ENCODE results near the gene SPDEF.

SPDEF gene

GRCh38 chr6:34526241-34526972, 29.7 kb downstream of the SPDEF start:
- no peak for DNase-seq

GRCh38 chr6:34525431-34526175, 30.5 kb downstream of the SPDEF start:
- DNase-seq = no peak

DNA sequence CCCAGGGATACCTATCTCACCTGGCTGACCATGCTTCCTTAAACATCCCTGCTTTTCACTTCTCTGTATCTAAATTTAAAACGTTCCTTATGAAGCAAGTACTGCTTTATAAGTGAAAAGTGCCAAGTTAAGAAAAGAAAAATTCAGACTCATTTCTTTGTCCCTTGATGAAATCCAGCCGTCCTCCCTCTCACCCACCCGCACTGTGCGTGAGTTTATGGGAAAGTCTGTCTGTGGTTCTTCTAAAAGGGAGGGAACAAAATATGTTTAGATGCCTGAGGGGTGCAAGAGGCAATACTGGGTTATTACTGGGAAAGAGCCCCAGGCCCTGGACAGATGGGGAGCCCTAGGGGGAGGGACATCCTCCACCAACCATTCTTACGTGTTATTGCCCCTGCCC, 31.2 kb downstream of the SPDEF start:
- DNase-seq = no peak

DNA sequence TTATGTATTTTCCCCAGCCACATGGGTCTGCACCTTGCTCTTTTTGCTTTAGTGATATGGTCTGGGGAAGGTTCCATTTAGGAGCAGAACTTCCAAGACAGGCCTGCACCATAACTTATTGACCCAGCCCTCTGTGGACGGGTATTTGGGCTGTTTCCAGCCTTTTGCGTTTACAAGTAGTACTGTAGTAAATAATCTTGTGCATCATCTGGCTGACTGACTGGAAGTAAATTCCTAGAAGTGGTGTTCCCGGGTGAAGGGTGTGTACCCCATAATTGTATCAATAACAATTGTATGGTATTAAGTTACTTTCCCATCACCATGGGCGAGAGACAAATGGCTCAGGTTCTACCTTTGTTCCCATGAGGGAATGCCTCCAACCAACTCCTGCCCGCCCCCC, 31.6 kb downstream of the SPDEF start:
- DNase-seq = no peak

- no peak for DNase-seq
Measured at GRCh38 chr6:34523441-34524206, 32.5 kb downstream of the SPDEF start.

- DNase-seq = no peak
Measured at GRCh38 chr6:34522761-34523160, 33.4 kb downstream of the SPDEF start.

DNA sequence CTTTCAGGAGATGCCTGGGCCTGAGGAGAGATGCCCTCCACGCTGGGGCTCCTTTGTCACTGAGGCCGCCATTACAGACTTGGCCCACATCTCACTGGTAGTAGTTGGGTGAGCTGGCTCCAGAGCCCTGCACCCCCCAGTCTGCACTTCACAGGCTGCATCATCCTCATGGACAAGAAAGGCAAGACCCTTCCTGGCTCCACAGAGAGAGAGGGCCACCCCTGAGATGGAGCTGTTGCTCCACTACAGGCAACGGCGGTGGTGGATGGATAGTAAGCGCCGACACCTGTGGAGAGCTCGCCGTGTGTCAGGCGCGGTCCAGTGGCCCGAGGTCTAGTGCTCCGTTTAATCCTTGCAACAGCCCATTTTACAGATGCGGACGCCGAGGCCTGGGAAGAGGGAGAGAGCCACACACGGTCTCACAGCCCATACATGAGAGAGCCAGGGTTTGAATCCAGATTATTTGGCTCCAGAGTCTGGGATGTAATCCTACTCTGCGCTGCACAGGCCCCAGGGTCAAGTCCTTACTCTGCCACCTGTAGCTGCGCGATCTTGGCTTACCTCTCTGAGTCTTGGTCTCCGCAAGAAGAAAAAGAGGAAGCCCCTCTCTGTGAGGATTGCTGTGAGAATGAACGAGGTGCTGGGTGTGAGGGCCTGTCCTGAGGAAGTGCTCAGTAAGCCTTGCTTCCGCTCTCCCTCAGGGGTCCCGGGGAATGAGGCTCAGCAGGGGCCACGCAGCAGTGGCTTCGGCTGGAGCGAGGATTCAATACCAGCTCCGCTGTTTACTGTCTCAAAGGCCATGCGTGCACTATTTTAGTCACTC, 34.5 kb downstream of the SPDEF start:
- no peak for DNase-seq

- DNase-seq = no peak
Measured at GRCh38 chr6:34520645-34521462, 35.3 kb downstream of the SPDEF start.

DNA sequence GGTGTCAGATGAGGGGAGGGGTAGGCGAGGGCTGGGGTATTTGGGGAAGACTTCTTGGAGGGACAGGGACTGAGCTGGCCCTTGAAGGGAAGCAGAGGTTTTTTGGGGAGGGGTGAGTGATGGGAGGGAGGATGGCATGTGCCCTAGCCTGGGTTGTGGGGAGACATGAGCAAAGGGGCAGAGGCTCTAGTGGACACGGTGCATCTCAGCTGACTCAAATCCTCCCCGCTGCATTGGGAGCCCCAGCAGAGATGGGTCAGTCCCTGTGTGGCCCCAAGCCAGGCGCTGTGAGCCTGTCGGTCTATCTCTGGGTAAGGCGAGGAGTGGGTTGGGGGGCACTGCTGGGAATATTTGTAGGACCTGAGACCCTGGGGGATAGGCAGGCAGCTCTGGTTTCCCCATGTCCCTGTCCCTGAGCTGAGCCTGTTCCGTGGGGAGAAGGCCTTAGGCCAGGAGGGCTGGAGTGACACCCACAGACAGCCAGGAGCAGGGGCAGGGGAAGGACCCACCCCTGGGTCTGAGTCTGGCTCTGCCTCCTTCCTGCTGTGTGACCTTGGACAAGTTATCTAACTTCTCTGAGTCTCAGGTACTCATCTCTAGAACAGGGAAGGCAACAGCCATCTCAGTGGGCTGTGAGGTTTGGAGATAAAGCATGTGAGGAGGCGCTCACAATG, 36.0 kb downstream of the SPDEF start:
- no peak for DNase-seq

- no peak for DNase-seq
Measured at GRCh38 chr6:34518669-34519365, 37.3 kb downstream of the SPDEF start.

- DNase-seq = no peak
Measured at GRCh38 chr6:34517966-34518365, 38.2 kb downstream of the SPDEF start.

- no peak for DNase-seq
Measured at GRCh38 chr6:34517461-34517881, 38.7 kb downstream of the SPDEF start.

DNA sequence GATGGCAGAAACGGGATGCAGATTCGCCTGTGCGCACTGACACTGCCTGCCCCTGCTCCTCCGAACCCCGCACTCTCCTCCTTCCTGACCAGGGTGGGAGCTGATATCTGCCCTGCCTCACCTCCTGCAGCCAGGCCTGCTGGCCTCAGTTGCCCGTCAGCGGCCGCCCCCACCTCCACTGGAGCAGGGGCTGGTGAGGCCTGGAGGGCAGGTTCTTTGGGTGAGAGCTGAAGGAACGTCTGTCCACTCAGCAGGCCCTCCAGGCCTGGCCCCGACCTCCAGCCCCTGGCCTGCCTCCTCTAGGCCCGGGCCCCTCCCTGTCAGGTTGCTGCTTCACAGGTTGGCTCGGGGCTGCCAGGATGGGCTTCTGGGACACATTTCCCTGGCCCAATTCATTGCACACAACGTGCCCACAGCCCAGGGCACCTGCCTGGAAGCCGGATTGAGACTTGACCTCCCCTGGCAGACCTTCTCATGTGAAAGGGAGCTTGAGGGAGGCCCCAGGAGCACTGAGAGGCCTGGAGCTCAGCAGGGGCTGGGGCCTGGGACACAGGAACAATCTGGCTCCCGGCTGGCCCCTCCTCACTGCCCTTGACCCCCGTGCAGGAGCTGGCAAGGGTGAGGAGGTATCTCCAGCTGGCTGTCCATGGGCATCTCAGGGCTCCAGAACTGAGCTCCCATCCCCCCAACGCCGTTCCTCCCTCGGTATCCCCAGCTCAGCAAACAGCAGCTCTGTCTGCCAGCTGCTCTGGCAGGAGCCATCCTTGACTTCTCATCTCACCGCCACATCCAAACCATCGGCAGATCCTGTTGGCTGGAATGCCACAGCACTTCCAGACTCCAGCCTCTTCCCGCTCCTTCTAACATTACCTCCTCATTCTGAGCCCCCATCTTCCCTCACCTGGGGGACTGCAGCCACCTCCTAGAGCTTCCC, 39.5 kb downstream of the SPDEF start:
- DNase-seq = no peak

- DNase-seq = no peak
Measured at GRCh38 chr6:34515473-34516387, 40.4 kb downstream of the SPDEF start.

DNA sequence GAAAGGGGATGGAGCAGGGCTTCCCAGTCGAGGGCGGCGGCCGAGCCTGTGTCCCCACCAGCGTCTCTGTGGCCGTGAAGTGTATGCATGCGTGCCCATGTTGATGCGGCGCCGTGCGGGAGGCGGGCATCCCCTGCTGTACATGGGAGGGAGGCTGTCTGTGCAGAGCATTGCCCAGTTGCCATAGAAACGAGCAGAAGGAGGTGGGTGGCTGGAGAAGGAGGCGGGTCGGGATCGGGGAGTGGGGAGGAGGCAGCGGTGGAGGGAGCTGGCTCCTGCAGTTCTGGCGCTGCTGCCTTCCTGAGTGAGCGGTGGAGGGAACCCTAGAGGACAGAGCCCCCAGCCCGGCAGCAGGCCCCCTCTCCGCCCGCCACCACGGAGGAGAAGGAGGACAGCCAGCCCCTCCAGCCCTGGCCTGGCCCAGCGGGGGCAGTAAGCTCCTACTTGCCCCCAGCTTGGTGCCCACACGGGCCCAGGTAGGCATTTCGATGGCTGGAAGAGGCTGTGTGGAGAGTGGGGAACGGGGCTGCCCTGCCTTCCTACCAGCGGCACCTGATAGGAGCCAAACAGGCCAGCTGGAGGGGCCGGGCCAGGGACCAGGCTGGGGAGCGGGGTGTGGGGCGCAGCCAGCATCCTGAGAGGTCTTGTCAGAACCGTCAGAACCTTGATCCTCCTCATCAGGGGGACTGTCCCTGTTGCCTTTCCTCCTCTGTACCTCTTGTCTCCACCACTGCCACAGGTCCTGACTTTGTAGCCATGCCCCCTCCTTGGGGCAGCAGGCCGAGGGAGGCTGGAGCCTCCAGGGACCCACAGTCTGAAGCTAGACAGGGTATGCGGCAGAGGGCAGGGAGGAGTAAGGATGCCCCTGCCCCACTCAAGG, 41.3 kb downstream of the SPDEF start:
- no peak for DNase-seq

GRCh38 chr6:34514112-34514511, 42.0 kb downstream of the SPDEF start:
- DNase-seq = no peak

- DNase-seq = no peak
Measured at GRCh38 chr6:34513646-34514045, 42.5 kb downstream of the SPDEF start.

Data from stimulated activated CD4-positive, alpha-beta T cell treated with anti-CD3 and anti-CD28 coated beads, Interleukin-2, amount 100 ng/mL, for 24 hours (primary cell).